GM19193 (cell line): ENCODE results near the gene CTBP1.

Source experiments
- POLR2A ChIP-seq: IDR thresholded peaks from 4 replicates; pipeline ENCODE4 v1.6.1; 2011; ENCODE audit not compliant: insufficient read depth, insufficient read length; ENCODE audit errors: extremely low read depth

CTBP1 gene

GRCh38 chr4:1246901-1247863, 1.7 kb downstream of the CTBP1 start:
- TF ChIP-seq POLR2A = no peak

GRCh38 chr4:1246111-1246881, 2.6 kb downstream of the CTBP1 start:
- no peak for TF ChIP-seq POLR2A

DNA sequence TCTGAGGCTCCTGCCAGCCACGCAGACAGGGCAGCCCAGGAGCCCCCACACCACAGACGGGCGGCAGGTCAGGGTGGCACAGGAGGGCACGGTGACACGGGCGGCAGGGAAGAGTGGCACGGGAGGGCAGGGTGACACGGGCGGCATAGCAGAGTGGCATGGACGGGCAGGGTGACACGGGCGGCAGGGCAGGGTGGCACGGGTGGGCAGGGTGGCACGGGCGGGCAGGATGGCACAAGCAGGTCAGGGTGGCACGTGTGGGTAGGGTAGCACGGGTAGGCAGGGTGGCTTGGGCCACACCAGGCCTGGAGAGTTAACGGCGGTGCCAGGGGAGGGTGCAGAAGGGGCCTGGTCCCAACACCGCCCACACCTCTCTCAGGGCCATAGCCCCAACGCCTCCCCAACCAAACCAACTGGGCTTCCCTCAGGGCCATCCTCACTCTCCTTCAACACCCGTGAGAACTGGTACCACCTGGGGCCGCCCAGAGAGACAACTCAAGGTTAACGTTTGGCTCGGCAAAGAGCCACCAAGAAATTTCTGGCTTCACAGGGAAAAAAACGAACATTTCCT, 3.4 kb downstream of the CTBP1 start:
- TF ChIP-seq POLR2A = no peak

- no peak for TF ChIP-seq POLR2A
Measured at GRCh38 chr4:1244978-1245471, 3.9 kb downstream of the CTBP1 start.

GRCh38 chr4:1244081-1244977, 4.6 kb downstream of the CTBP1 start:
- TF ChIP-seq POLR2A = no peak

DNA sequence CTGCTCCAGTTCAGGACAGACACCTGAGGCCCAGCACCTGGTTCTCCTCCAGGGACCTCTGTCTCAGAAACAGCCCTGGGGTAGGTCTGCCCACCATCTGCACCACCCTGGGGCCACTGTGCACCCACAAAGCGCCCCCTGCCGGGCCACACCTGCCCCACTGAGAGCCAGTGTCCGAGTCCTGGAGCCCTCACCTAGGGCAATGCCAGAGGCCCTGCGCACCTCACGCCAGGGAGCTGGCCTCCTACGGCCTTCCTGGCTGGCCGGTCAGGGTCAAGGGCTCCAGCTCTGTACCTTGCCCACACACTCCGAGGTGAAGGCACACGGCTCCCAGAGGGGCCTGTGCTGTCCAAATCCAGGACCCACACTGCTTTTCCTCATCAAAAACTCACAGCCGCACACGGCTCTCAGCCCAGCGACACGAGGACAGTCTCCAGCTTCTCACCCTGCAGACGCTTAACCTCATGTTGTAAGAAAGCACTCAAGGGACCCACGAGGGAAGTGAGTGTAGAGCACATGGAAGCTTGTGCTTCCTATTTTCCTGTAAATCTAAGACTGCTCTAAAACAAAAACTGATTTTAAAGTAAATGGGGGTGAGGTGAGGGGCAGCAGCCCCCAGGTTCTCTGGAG, 5.4 kb downstream of the CTBP1 start:
- no peak for TF ChIP-seq POLR2A

- TF ChIP-seq POLR2A = no peak
Measured at GRCh38 chr4:1242506-1243450, 6.2 kb downstream of the CTBP1 start.

- no peak for TF ChIP-seq POLR2A
Measured at GRCh38 chr4:1241936-1242505, 6.9 kb downstream of the CTBP1 start.

GRCh38 chr4:1241466-1241935, 7.4 kb downstream of the CTBP1 start:
- TF ChIP-seq POLR2A = no peak

DNA sequence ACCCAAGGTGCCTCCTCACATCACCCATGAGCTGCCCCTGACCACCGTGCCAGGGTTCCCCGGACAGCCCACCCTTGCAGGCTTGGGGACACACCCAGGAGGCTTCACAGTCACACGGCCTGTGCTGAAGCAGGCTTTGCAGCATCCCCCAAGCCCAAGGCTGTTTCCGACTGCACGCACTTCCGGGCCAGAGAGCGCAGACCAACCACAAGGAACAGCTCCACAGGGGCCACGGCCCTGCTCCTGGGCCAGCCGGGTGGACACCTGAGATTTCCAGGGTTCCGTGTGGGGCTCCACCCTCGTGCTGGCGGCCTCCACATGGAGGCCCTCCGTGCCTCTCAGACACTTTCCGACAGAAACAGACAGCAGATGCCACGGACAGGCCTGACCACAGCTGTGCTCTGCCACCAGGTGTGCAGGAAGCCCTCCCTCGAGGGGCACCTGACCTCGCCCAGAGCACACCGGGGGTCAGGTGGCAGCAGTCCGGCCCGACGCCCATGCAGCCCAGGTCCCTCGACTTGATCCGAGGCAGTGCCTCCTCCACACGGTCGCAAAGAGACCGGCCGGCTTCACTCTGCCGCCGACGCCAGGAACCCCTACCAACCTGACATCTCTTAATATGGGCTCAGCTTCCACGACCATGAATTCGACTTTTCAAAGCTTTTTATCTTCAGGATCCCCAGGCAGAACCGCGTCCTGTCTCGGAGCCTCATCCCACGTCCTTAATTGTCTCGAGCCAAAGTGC, 8.0 kb downstream of the CTBP1 start:
- TF ChIP-seq POLR2A = no peak

- no peak for TF ChIP-seq POLR2A
Measured at GRCh38 chr4:1239950-1240307, 9.0 kb downstream of the CTBP1 start.
